Frontal cortex (tissue), 4 donors: ENCODE data around the gene ABHD11. TPM values are rescaled to one million over a fixed set of nuclear protein-coding genes. Genes with fewer than 3 reads are reported as not detected.
"Not testable (repeated sequence)": the region's sequence is repeated elsewhere in the genome, so short reads cannot be mapped to it uniquely, and the experiment has no call there.

Experiments used
- DNase-seq, 2 donors: peaks; one replicate each; pipeline ENCODE4 v3.0.0; 2012; ENCODE audit warnings: low spot score in 2 of 2
- FAIRE-seq: peaks from 2 replicates; lab custom pipeline; 2012; peaks lifted over from hg19 to GRCh38; lab: Jason Lieb, UNC
- total RNA-seq: library from RNA; depleted of rRNA; stranded (reverse); fragments of >200 nt; gene quantifications from one replicate; pipeline ENCODE4 v1.2.3, GENCODE V29; 2014
- donor health status: control.
- donor health status: control.
- donor health status: control.

ABHD11 gene
- total RNA-seq, 1 donor from 2014 or later, result 5.7 TPM

DNA sequence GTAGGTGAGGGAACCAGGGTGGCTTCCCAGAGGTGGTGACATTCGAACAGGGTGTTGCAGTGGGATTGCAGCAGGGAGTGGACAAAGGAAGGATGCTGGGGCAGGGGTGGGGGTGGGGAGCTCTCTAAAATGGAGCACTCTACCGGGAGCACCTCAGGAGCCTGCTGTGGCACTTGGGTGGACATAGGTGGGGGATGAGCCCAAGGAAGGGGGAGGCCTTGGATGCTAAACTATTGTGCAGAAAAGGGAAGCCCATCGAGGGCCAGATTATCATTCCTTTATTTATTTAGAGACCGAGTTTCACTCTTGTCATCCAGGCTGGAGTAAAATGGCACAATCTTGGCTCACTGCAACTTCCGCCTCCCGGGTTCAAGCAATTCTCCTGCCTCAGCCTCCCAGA is 15.8 kb downstream of the ABHD11 start:
- FAIRE-seq (no peak), DNase-seq (no peak)

DNA sequence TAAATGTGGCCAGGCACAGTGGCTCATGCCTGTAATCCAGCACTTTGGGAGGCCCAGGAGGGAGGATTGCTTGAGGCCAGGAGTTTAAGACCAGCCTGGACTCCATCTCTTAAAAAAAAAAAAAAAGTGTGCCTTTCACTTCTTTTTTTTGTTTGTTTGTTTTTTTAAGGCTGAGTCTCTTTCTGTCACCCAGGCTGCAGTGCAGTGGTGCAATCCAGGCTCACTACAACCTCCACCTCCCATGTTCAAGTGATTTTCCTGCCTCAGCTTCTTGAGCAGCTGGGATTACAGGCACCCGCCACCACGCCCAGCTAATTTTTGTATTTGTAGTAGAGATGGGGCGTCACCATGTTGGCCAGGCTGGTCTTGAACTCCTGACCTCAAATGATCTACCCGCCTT is 16.4 kb downstream of the ABHD11 start:
- DNase-seq, result not testable (repeated sequence)

DNA sequence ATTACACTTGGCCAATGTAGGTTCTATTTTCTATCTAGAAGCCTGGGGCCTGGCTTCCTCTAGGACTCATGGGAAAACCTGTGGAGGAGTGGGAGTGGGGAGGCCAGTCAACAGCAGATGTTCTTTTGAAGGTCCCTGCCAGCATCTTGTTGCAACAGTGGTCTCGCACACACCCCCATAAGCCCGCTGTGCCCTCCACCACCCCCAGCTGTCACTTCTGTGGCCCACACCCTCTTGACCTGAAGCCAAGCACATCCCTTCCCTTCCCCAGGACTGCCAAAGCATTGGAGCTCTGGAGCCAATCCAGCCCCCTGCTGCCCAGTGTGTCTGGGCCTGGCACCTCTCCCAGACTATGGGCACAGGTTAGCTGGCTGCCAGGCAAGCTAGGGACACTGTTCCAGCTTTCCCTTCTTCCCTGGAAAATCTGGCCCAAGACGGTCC is 17.2 kb downstream of the ABHD11 start:
- no peak for FAIRE-seq
- no peak for DNase-seq

More for the DNA sequence above, 16.4 kb downstream of the ABHD11 start:
- not testable (repeated sequence) for FAIRE-seq

DNA sequence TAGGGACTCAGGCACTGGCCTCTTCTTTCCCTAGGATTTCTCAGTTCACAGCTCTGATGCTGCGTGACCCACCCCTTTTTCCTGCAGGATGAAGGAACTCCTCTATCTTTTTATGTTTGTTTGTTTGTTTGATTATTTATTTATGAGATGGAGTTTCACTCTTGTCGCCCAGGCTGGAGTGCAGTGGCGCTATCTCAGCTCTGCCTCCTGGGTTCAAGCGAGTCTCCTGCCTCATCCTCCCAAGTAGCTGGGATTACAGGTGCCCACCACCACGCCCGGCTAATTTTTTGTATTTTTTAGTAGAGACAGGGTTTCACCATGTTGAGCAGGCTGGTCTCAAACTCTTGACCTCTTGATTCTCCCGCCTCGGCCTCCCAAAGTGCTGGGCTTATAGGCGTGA is 18.2 kb downstream of the ABHD11 start:
- not testable (repeated sequence) for FAIRE-seq, DNase-seq

DNA sequence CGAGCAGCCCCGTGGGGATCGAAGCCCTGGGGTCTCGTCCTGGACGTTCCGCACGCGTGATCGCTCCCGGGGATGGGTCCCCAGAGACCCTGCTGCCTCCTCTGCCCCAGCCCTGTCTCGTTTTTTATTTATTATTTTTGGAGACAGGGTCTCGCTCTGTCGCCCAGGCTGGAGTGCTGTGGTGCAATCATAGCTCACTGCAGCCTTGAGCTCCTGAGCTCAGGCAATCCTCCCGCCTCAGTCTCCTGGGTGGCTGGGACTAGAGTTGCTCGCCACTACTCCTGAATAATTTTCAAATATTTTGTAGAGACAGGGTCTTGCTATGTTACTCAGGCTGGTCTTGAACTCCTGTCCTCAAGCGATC is 18.8 kb downstream of the ABHD11 start:
- DNase-seq, result no peak
- FAIRE-seq, result no peak

DNA sequence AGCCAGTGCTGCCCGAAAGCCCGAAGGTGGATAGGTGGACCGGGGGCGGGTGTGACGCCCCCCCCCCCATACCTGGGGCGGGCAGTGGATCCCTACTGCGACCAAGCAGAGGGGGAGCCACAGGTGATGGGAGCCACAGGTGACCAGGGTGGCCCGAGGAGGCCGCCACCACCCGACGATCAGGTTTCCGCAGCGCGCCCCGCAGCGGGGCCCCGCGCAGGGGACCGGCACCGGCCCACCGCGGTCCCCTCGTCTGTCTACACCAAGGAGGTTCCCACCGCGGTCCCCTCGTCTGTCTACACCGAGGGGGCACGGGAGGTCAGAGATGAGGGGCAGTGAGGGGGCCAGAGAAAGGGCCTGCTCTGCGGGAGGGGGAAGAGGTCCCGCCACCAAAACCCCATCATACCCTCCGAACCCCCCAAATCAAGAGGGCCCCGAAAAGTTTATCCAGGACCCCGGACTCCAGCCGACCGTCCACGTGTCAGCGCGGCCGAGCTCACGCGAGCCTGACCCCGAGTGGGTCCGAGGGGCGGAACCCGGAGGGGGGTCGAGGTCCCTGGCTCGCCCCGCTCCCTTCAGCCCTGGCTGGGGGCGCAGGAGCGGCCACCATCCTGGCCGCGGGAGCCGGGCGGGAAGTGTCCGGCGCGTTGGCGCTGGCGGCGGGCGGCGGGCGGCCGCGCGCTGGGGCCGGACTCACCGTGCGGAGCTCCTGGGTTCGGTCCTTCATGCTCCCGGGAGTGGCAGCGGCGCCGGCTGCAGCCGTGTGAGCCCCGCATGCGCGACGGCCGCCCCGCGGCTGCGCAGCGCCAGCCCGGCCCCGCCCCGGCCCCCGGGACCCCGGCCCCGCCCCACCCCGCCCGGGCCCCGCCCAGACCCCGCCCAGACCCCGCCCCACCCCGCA is 19.4 kb downstream of the ABHD11 start, which contains the start of gene STX1A:
TSS of gene STX1A (minus strand) at position 765 of the 901 bp plus-strand sequence. CDS start at position 727, 38 bp downstream.
- FAIRE-seq, result no peak
- peak; percentile 91 to 94 for DNase-seq

DNA sequence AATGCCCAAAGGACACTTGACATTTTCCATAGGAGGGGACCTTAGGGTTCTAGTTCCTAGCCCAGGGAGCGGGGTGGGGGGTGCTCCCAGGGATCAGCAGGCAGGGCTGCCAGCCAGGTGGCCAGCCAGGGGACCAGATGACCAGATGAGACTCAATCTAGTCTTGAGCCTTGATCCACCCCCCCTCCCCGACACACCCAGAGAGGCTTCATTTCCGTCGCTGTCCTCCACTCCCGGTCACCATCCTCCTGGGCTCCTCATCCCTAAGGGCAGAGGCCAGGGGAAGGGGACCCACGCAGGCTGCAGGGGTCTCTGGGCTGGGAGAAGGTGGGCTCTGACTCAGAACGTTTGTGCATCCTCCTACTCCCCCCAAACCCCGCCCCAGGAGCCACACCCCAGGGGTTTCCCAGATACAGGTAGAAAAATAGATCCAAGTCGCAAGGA is 20.1 kb downstream of the ABHD11 start:
- no peak for FAIRE-seq
- no peak for DNase-seq

DNA sequence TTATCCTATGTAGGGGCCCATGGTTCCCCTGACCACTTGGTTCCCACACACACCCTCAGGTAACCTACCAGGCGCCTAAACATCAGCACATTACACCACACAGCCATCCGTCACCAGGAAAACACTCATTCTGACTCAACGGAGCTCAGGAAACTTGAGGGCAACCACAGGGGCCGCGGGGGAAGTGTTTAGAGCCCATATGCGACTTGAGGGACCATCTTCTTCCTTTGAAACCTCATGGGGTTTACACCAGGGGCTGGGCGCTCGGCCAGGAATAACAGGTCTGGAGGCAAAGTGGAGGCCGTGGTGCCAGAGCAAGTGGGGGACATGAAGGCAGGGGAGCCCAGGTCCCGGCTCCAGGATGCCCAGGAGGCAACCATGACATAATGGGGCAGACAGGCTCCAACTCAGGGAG is 20.6 kb downstream of the ABHD11 start:
- DNase-seq (no peak), FAIRE-seq (no peak)

DNA sequence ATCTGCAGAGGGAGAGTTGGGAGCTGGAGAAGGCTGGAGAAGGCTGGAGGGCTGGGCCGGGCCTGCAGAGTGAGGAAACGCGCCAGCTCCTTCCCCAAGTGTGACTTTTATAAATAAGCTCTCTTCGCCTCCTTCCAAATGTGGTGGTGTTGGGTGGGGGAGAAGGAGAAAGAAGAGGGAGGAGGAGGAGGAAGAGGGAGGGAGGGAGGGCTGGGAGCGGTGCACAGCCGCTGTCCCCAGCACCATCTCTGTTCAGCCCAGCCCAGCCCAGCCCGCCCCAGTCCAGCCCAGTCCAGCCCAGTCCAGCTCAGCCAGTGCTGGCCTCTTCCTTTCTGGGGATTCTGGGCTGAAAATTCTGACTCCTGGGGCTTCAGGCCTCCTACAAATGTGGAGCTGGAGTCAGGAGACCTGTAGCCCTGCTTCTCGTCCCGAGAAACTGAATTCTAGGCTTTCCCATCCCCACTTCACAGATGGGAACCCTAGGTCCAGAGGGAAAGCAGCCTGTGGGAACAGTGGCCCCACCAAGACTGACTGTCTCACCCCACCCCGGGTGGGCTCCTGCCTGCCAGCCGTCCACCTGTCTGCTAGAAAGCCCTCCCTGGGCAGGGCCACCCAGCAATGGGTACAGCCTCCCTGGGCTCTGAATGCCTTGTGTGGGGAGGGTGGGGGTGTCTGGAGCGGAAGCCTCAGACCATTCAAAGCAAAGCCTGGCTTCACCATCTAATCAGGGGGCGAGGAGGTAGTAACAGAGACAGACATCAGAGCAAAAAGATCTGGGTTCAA is 21.4 kb downstream of the ABHD11 start:
- FAIRE-seq (no peak), DNase-seq (no peak)

DNA sequence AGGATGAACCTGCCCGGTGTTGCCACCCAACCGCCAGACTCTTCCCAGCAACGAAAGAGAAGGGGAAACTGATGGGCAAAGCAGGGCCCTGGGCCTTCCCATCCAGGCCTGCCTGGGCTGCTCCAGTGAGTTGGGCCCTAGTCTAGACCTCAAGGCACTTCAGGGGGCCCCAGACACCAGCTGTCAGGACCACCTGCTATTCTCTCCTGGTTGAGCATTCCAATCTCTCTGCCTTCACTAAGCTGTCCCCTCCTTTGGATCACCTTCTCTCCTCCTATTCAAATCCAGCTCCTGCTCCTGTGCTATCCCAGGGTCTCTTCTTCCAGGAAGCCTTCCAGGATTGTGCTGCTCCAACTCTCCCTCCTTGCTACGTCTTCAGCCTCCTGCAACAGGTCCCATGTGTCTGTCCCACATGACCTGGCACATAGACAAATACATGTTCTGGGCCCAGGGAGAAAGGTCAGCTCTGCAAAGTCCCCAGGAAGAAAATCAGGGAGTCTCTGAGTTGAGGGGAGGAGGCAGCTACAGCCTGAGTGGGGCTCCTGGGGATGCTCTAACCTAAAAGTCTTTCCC is 22.2 kb downstream of the ABHD11 start:
- FAIRE-seq, result no peak
- DNase-seq, result no peak

DNA sequence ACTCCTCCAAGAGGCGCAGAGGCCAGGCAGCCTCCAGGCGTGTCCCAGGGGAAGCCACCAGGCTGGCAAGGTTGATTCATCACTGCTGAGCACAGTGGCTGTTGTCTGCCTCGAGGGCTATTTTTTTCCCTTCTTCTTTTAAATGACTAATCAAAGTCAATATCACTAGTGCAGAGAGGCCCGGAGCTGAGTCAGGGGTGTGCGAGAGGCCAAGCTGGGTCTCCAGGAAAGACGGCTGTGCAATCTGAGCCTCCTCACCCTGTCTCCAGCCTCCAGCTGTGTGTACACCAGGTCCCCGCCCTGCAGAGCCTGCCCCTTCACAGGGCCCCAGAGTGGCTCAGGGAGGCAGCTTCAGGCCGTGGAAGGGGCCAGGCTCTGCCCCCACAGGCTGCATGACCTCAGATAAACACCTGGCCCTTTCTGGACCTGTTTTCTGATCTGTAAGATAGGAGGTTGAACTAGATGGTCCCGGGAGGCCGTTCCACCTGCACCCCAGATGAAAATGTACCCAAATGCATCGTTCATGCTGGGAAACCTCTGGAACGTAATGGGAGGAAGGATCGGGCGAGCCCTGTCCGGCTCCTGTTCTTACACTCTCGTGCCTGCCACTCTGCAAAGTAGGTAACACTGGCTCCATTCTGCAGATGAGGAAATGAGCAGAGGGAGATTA is 22.8 kb downstream of the ABHD11 start:
- no peak for DNase-seq

DNA sequence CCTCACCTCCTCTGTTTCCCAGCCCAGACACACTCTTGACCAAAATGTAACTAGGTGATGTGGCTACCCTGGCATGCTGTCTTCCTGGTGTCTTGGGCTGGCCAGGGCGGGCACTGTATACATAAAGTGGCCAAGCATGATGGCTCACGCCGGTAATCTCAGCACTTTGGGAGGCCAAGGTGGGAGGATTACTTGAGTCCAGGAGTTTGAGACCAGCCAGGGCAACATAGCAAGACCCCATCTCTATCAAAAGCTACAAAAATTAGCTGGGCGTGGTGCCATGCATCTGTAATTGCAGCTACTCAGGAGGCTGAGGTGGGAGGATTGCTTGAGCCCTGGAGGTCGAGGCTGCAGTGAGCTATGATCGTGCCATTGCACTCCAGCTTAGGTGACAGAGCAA is 25.3 kb downstream of the ABHD11 start:
- DNase-seq, FAIRE-seq: not testable (repeated sequence)

More for the DNA sequence above, 22.8 kb downstream of the ABHD11 start:
- no peak for FAIRE-seq

DNA sequence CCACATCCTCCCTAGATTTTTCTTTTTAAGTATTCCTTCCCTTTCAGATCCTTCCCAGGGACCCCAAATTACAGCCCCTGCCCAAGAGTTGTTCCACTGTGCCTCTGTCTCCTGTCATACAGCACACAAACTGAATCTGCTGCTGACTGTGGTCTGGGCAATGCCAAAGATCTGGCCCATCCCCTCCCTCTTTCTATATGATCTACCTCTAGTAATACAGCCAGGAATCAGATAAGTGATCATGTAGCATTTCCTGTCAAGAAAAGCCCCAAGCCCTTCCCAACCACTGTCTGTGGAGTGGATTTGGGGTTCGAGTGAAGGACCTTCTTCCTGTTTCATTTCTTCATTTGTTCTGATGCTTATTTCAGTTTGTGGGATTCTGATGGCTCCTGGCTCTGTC is 25.8 kb downstream of the ABHD11 start:
- FAIRE-seq (no peak), DNase-seq (no peak)

DNA sequence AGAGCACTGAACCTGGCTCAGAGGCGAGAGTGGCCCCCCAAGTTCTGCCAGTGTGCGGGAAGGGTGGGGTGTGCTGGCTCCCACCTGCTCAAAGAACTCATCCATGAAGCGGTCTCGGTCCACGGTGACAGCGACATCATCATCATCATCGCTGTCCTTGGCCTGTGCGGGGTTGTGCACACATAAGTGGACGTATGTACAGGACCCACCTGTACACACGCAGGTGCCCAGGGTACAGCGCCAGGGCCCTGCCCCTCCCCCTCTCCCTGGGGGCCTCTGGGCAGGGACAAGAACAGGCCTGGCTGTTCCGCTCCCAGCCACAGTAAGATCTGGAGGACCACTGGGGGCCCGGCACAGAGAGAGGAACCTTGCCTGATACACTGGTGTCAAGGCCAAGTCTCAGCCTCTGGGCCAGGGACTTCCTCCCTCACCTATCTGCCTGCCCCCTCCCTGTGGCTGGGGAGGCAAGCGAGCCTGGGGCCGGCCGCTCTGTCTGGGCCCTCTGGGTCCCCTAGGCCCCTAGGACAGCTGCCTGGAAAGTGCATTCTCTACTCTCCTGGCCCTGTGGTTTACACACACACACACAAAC is 29.5 kb downstream of the ABHD11 start:
- no peak for DNase-seq
- no peak for FAIRE-seq

DNA sequence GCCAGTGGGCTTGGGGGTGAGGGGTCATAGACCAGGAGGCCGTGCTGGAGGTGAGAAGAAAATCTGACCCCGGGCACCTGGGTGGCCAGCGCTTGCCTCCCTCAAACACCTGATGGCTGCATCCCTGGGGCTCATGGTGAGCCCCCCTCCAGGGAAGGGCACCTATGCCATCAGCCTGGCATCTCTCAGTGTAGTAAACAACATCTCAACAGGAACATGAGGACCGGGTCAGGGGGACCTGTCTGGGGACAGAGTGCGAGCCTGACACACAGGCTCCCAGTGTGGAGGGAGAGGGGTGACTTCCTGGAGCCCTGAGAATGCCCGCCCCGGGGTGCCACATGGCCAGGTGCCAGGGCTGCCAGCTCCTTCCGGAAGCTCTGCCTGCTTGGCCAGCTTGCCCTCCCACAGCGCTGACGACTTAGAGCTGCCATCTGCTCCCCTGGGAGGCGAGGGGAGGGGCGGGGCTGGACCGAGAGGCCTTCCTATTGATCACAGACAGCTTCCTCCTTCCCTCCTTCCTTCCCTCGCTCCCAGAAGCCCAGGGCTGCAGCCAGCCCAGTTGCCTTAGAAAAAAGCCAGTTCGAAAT is 31.5 kb downstream of the ABHD11 start:
- FAIRE-seq, result no peak
- no peak for DNase-seq

DNA sequence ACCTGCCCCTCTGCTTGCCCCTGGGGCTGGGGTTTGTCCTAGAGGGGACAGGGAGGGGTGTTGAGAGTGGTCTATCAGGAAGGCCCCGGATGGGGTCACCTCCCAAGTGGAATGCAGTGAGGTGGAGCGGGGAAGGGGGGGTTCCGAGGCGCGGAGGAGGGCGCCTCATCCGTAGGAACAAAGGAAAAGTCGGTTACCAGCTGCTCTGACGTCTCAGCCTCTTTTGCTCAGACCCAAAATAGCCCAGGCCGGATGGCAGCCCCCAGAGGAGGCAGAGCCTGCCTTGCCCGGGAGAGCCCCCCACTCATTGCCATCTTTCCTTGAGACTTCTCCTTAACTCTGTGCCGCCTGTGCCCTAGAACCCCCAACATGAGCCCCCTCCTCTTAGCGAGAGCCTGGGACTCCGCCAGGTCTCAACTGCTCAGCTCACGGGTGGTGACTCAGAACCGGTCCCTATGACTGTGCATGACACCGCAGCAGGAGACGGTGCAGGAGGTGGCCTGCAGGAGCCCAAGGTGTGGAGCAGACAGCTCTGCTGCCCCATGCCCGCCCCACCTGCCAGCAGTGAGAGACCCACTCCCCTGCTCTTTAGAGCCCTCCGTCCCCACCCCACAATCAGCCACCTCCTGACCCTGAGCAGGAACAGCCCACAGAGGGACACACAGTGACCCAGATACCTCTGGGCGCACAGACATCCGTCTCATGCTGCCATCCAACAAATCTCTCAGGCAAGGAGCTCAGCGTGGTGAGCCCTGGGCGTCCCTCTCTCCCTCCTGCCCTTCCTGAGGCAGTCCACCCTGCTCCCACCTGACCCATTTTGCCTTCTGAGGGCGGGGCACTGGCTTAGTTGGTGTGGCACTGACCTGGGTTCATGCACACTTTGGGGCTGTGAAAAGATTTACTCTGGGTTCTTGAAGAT is 32.2 kb downstream of the ABHD11 start:
- FAIRE-seq, result no peak

DNA sequence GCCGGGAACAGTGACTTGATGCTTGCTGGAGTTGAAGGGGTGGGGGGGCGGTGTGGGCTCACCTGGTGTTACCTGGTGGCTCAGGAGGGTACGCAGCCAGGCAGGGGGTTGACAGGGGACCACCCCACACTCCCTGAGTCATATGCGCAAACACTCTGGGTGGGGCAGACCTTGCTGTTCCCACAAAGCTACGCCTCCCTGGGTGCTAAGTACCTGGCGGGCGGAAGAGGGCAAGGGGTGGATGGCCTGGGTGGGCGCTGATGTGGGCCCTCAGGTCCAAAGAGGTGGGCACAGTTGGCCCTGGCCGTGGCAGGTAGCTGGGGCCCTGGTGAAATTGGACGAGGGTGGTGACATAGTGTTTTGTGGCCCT is 33.1 kb downstream of the ABHD11 start:
- FAIRE-seq (no peak), DNase-seq (no peak)

More for the DNA sequence above, 32.2 kb downstream of the ABHD11 start:
- no peak for DNase-seq
